LNCaP clone FGC (cell line): ENCODE results near the gene MUC5B.

Experiments used
- DNase-seq: peaks from one replicate; pipeline ENCODE4 v3.0.0-alpha.2; 2011; ENCODE audit warnings: low read depth
- H3K4me3 ChIP-seq: 2 replicates; pipeline ENCODE4 v1.5.1; 2011; ENCODE audit warnings: mild to moderate bottlenecking, low read depth, low read length, control low read depth
- CTCF ChIP-seq: IDR thresholded peaks from 2 replicates; pipeline ENCODE4 v1.5.1; 2012; ENCODE audit warnings: mild to moderate bottlenecking; ENCODE audit not compliant: control insufficient read depth, insufficient read depth; ENCODE audit errors: extremely low read depth

Gene MUC5B

DNA sequence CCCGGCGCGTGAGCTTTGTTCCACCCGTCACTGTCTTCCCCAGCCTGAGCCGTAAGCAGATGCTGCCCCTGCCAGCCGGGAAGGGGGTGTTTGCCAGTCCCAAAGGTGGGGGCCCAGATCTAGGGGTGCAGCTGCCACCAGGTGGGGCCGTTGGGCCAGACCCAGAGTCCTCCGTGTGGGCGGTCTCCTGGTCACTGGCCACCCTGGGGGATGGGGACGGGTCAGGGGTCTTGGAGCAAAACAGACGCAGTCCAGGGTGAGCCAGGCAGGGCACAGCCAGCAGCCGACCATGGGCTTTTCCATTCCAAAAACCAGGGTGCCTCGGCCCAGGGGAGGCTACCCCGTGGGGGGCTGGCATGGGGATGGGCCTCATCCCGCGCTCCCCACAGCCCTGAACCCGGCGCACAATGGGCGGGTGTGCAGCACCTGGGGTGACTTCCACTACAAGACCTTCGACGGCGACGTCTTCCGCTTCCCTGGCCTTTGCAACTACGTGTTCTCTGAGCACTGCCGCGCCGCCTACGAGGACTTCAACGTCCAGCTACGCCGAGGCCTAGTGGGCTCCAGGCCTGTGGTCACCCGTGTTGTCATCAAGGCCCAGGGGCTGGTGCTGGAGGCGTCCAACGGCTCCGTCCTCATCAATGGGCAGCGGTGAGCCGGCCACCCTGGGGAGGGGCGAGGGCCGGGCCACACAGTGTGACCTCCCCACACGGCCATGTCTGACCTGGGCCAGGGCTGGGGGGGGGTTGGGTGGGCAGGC, 3.5 kb downstream of the MUC5B start:
- no peak for DNase-seq
- H3K4me3 ChIP-seq, result no peak overlapping the region
- TF ChIP-seq CTCF, result no peak

GRCh38 chr11:1226986-1227550, 4.2 kb downstream of the MUC5B start:
- peak; percentile 18; the same call in 1 of the 2 replicates for TF ChIP-seq CTCF
- no peak overlapping the region for H3K4me3 ChIP-seq
- DNase-seq, result no peak

GRCh38 chr11:1227551-1228100, 4.8 kb downstream of the MUC5B start:
- H3K4me3 ChIP-seq, result no peak overlapping the region
- TF ChIP-seq CTCF, result no peak
- DNase-seq, result no peak

- no peak overlapping the region for H3K4me3 ChIP-seq
- DNase-seq, result no peak
- TF ChIP-seq CTCF, result no peak
Measured at GRCh38 chr11:1228101-1228821, 5.4 kb downstream of the MUC5B start.

- TF ChIP-seq CTCF, result no peak
- no peak for DNase-seq
Measured at GRCh38 chr11:1228921-1229451, 6.1 kb downstream of the MUC5B start.

GRCh38 chr11:1229471-1230120, 6.7 kb downstream of the MUC5B start:
- no peak overlapping the region for H3K4me3 ChIP-seq
- no peak for TF ChIP-seq CTCF
- no peak for DNase-seq

More at GRCh38 chr11:1228921-1229451, 6.1 kb downstream of the MUC5B start:
- H3K4me3 ChIP-seq, result no peak overlapping the region
